Measurements from ENCODE around the gene ZNF396. TPM values are rescaled to one million over a fixed set of nuclear protein-coding genes. Genes with fewer than 3 reads are reported as not detected.

Gene ZNF396
- 0.19 and 0.69 TPM in 2 replicates for total RNA-seq (2014; rRNA removed)
- polyA plus RNA-seq (2012): 0.66 TPM

- DNase-seq (ENCODE audit: low read depth): peak; percentile 42
Measured at GRCh38 chr18:35376742-35377695, at the start of gene ZNF396. Gene ZNF396 (minus strand): TSS chr18:35377337. CDS start chr18:35374292, 3,045 bp downstream.

- no peak for DNase-seq (ENCODE audit: low read depth)
Measured at GRCh38 chr18:35426786-35427185, 49.6 kb upstream of the ZNF396 start.

GRCh38 chr18:35424356-35424755, 47.2 kb upstream of the ZNF396 start:
- no peak for DNase-seq (ENCODE audit: low read depth)

- no peak for DNase-seq (ENCODE audit: low read depth)
Measured at GRCh38 chr18:35422237-35422636, 45.1 kb upstream of the ZNF396 start.

- no peak for DNase-seq (ENCODE audit: low read depth)
Measured at GRCh38 chr18:35418610-35419009, 41.5 kb upstream of the ZNF396 start.

GRCh38 chr18:35417223-35417622, 40.1 kb upstream of the ZNF396 start:
- no peak for DNase-seq (ENCODE audit: low read depth)

GRCh38 chr18:35415511-35416073, 38.5 kb upstream of the ZNF396 start:
- DNase-seq (ENCODE audit: low read depth): peak; percentile 23

- peak; percentile 20 for DNase-seq (ENCODE audit: low read depth)
Measured at GRCh38 chr18:35413163-35413511, 36.0 kb upstream of the ZNF396 start.

- DNase-seq (ENCODE audit: low read depth): no peak
Measured at GRCh38 chr18:35411625-35412351, 34.7 kb upstream of the ZNF396 start.

GRCh38 chr18:35410561-35410960, 33.4 kb upstream of the ZNF396 start:
- DNase-seq (ENCODE audit: low read depth): no peak

GRCh38 chr18:35409911-35410310, 32.8 kb upstream of the ZNF396 start:
- DNase-seq (ENCODE audit: low read depth): no peak

- no peak for DNase-seq (ENCODE audit: low read depth)
Measured at GRCh38 chr18:35408843-35409261, 31.7 kb upstream of the ZNF396 start.

GRCh38 chr18:35407871-35408481, 30.8 kb upstream of the ZNF396 start:
- peak; percentile 71 for DNase-seq (ENCODE audit: low read depth)

- no peak for DNase-seq (ENCODE audit: low read depth)
Measured at GRCh38 chr18:35406666-35407065, 29.5 kb upstream of the ZNF396 start.

- no peak for DNase-seq (ENCODE audit: low read depth)
Measured at GRCh38 chr18:35397976-35398375, 20.8 kb upstream of the ZNF396 start.

- no peak for DNase-seq (ENCODE audit: low read depth)
Measured at GRCh38 chr18:35393716-35394115, 16.6 kb upstream of the ZNF396 start.

- no peak for DNase-seq (ENCODE audit: low read depth)
Measured at GRCh38 chr18:35392375-35392774, 15.2 kb upstream of the ZNF396 start.

- DNase-seq (ENCODE audit: low read depth): no peak
Measured at GRCh38 chr18:35390951-35391700, 14.0 kb upstream of the ZNF396 start.

GRCh38 chr18:35389095-35389618, 12.0 kb upstream of the ZNF396 start:
- peak; percentile 60 for DNase-seq (ENCODE audit: low read depth)

GRCh38 chr18:35387152-35387571, 10.0 kb upstream of the ZNF396 start:
- DNase-seq (ENCODE audit: low read depth): peak; percentile 18
